Body of pancreas (tissue), 4 donors: ENCODE measurements around the gene CPT1B.

Experiments used
- CTCF ChIP-seq, 7 experiments: fragments of 450-650 bp in 4 of 7; fragments of 200-600 bp in 3 of 7; sonication (generic) in 3 of 7; IDR thresholded peaks; one replicate each; pipeline ENCODE4 v1.5.1; 2016 to 2019; ENCODE audit warnings: antibody characterized with exemption in 7 of 7
- POLR2A ChIP-seq, 3 donors: fragments of 450-650 bp; IDR thresholded peaks; one replicate each; pipeline ENCODE4 v1.6.1; 2016; ENCODE audit warnings: antibody characterized with exemption in 3 of 3, mild to moderate bottlenecking in 2 of 3

- no peak for TF ChIP-seq POLR2A (IDR thresholded peaks at IDR 0.05)
- TF ChIP-seq CTCF (IDR thresholded peaks at IDR 0.05) = no peak
Observed at GRCh38 chr22:50599816-50600455, 21.7 kb upstream of the CPT1B start.
